ENCODE data around the gene MBTPS1.

- TF ChIP-seq CTCF (IDR thresholded peaks at IDR 0.05), result no peak
- no peak for TF ChIP-seq ZFX (IDR thresholded peaks at IDR 0.05; ENCODE audit: borderline replicate concordance)
These were observed 17.8 kb downstream of the MBTPS1 start for GRCh38 chr16:84098939-84099338.

All from 22Rv1 (cell line).